GM12892 (cell line): Measurements from ENCODE around the gene GDNF.

Experiments used
- POLR2A ChIP-seq: IDR thresholded peaks from 2 replicates; pipeline ENCODE4 v1.6.1; 2011; ENCODE audit warnings: low read depth, low read length, control low read depth
- TAF1 ChIP-seq: IDR thresholded peaks from 2 replicates; pipeline ENCODE4 v1.6.1; 2011; ENCODE audit warnings: low read depth, mild to moderate bottlenecking, control low read depth, low read length, borderline replicate concordance

GRCh38 chr5:37888476-37888875, 48.6 kb upstream of the GDNF start:
- TF ChIP-seq POLR2A (no peak), TAF1 (no peak)
